Astrocyte of the cerebellum (primary cell): ENCODE measurements around the gene LAMC3.
"Not testable (repeated sequence)": the region's sequence is repeated elsewhere in the genome, so short reads cannot be mapped to it uniquely, and the experiment has no call there.

ENCODE experiments used
- DNase-seq: peaks from one replicate; pipeline ENCODE4 v3.0.0-alpha.2; 2011; ENCODE audit warnings: low read depth
- H3K4me3 ChIP-seq: 2 replicates; pipeline ENCODE4 v1.5.1; 2011; ENCODE audit warnings: mild to moderate bottlenecking, low read depth, low read length, moderate library complexity
- CTCF ChIP-seq: IDR thresholded peaks from 2 replicates; pipeline ENCODE4 v1.5.1; 2012; ENCODE audit warnings: low read length, low read depth, moderate library complexity, mild to moderate bottlenecking; ENCODE audit errors: missing control alignments
- in situ Hi-C: cut with HindIII; loops from 2 replicates; pipeline ENCODE4 v1.10.0; 2017; ENCODE audit warnings: low sequenced_read_pairs

Gene LAMC3

GRCh38 chr9:131107760-131108159, 98.8 kb downstream of the LAMC3 start:
- no peak for TF ChIP-seq CTCF
- in situ Hi-C loops = no loop called here
- DNase-seq = no peak
- H3K4me3 ChIP-seq = no peak overlapping the region

- no peak for TF ChIP-seq CTCF
- DNase-seq = no peak
- H3K4me3 ChIP-seq = no peak overlapping the region
- in situ Hi-C loops = no loop called here
These were observed 102.3 kb downstream of the LAMC3 start for GRCh38 chr9:131111186-131111853.

GRCh38 chr9:131111854-131112311, 102.9 kb downstream of the LAMC3 start:
- in situ Hi-C loops = no loop called here
- TF ChIP-seq CTCF = no peak
- no peak overlapping the region for H3K4me3 ChIP-seq
- DNase-seq = no peak

GRCh38 chr9:131112374-131113154, 103.6 kb downstream of the LAMC3 start:
- TF ChIP-seq CTCF = no peak
- in situ Hi-C loops = no loop called here
- H3K4me3 ChIP-seq = no peak overlapping the region
- no peak for DNase-seq

- no peak for TF ChIP-seq CTCF
- in situ Hi-C loops = no loop called here
- no peak for DNase-seq
- no peak overlapping the region for H3K4me3 ChIP-seq
These were observed 104.7 kb downstream of the LAMC3 start for GRCh38 chr9:131113655-131114054.

GRCh38 chr9:131114084-131114535, 105.1 kb downstream of the LAMC3 start:
- no peak overlapping the region for H3K4me3 ChIP-seq
- DNase-seq = no peak
- in situ Hi-C loops = no loop called here
- no peak for TF ChIP-seq CTCF

- in situ Hi-C loops, H3K4me3 ChIP-seq, DNase-seq: not testable (repeated sequence)
These were observed 106.4 kb downstream of the LAMC3 start for GRCh38 chr9:131115360-131115742.
